ENCODE data around the gene PGC.

The PGC gene

GRCh38 chr6:41715795-41716515 lies 31.2 kb downstream of the PGC start:
- Histone ChIP-seq H3K27ac (peak overlapping the region; percentile 81), H3K4me1 (peaks cover 99% of the 10 kb centered on the region), H3K4me2 (peak overlapping the region; percentile 72), H3K9ac (peak overlapping the region; percentile 63), H3K4me3 (peak overlapping the region; percentile 5; the same call in 1 of the 2 replicates), H4K20me1 (peaks cover 62% of the 10 kb centered on the region), H3K36me3 (peaks cover 30% of the 10 kb centered on the region; the same call in 1 of the 2 replicates), H3K9me3 (no peaks in the 10 kb centered on the region), H3K27me3 (no peaks in the 10 kb centered on the region)
- no peak for TF ChIP-seq Cebpa-rat (IDR thresholded peaks at IDR 0.05)

- H3K36me3 ChIP-seq, result peaks cover 36% of the 10 kb centered on the region; the same call in 1 of the 2 replicates
- peaks cover 87% of the 10 kb centered on the region for H3K4me1 ChIP-seq
- peak overlapping the region; percentile 75 for H3K27ac ChIP-seq
- H3K4me2 ChIP-seq, result peak overlapping the region; percentile 72
- H4K20me1 ChIP-seq, result peaks cover 54% of the 10 kb centered on the region
- H3K9me3 ChIP-seq, result no peaks in the 10 kb centered on the region
- H3K4me3 ChIP-seq, result no peak overlapping the region
- no peak for TF ChIP-seq Cebpa-rat (IDR thresholded peaks at IDR 0.05)
- H3K27me3 ChIP-seq, result no peaks in the 10 kb centered on the region
- H3K9ac ChIP-seq, result peak overlapping the region; percentile 54
These were observed 32.5 kb downstream of the PGC start for GRCh38 chr6:41714556-41715273.

- peak overlapping the region; percentile 54; the same call in 1 of the 2 replicates for H3K9ac ChIP-seq
- no peaks in the 10 kb centered on the region for H3K27me3 ChIP-seq
- peaks cover 85% of the 10 kb centered on the region for H3K4me1 ChIP-seq
- peak overlapping the region; percentile 72 for H3K4me2 ChIP-seq
- no peak overlapping the region for H3K4me3 ChIP-seq
- H3K36me3 ChIP-seq, result peaks cover 28% of the 10 kb centered on the region; the same call in 1 of the 2 replicates
- H3K27ac ChIP-seq, result peak overlapping the region; percentile 75
- peaks cover 46% of the 10 kb centered on the region for H4K20me1 ChIP-seq
- TF ChIP-seq Cebpa-rat (IDR thresholded peaks at IDR 0.05), result no peak
- H3K9me3 ChIP-seq, result no peaks in the 10 kb centered on the region
These were observed 33.4 kb downstream of the PGC start for GRCh38 chr6:41713650-41714291.

GRCh38 chr6:41713159-41713649 lies 34.0 kb downstream of the PGC start:
- peaks cover 26% of the 10 kb centered on the region; the same call in 1 of the 2 replicates for H3K36me3 ChIP-seq
- H3K27ac ChIP-seq, result peak overlapping the region; percentile 75
- H3K4me2 ChIP-seq, result peak overlapping the region; percentile 72
- H4K20me1 ChIP-seq, result peaks cover 40% of the 10 kb centered on the region
- no peaks in the 10 kb centered on the region for H3K9me3 ChIP-seq
- no peak for TF ChIP-seq Cebpa-rat (IDR thresholded peaks at IDR 0.05)
- H3K27me3 ChIP-seq, result no peaks in the 10 kb centered on the region
- peak overlapping the region; percentile 45 for H3K9ac ChIP-seq
- peaks cover 85% of the 10 kb centered on the region for H3K4me1 ChIP-seq
- H3K4me3 ChIP-seq, result no peak overlapping the region

GRCh38 chr6:41712651-41713103 lies 34.5 kb downstream of the PGC start:
- H3K36me3 ChIP-seq, result peaks cover 26% of the 10 kb centered on the region; the same call in 1 of the 2 replicates
- no peaks in the 10 kb centered on the region for H3K27me3 ChIP-seq
- peak overlapping the region; percentile 72 for H3K4me2 ChIP-seq
- peaks cover 85% of the 10 kb centered on the region for H3K4me1 ChIP-seq
- peak overlapping the region; percentile 75 for H3K27ac ChIP-seq
- H4K20me1 ChIP-seq, result peaks cover 35% of the 10 kb centered on the region
- no peaks in the 10 kb centered on the region for H3K9me3 ChIP-seq
- no peak overlapping the region for H3K4me3 ChIP-seq
- TF ChIP-seq Cebpa-rat (IDR thresholded peaks at IDR 0.05), result peak; percentile 61
- peak overlapping the region; percentile 45 for H3K9ac ChIP-seq

GRCh38 chr6:41711323-41712038 lies 35.7 kb downstream of the PGC start:
- no peak for TF ChIP-seq Cebpa-rat (IDR thresholded peaks at IDR 0.05)
- H3K9me3 ChIP-seq, result no peaks in the 10 kb centered on the region
- no peak overlapping the region for H3K4me3 ChIP-seq
- peaks cover 26% of the 10 kb centered on the region; the same call in 1 of the 2 replicates for H3K36me3 ChIP-seq
- H3K4me2 ChIP-seq, result no peak overlapping the region
- peaks cover 85% of the 10 kb centered on the region for H3K4me1 ChIP-seq
- H3K9ac ChIP-seq, result no peak overlapping the region
- H3K27ac ChIP-seq, result peak overlapping the region; percentile 75
- peaks cover 23% of the 10 kb centered on the region for H4K20me1 ChIP-seq
- no peaks in the 10 kb centered on the region for H3K27me3 ChIP-seq

- Histone ChIP-seq H3K9me3 (no peaks in the 10 kb centered on the region), H3K4me3 (no peak overlapping the region), H3K36me3 (peaks cover 26% of the 10 kb centered on the region; the same call in 1 of the 2 replicates), H3K27ac (no peak overlapping the region), H3K27me3 (no peaks in the 10 kb centered on the region), H3K4me2 (peak overlapping the region; percentile 100), H3K4me1 (peaks cover 82% of the 10 kb centered on the region), H4K20me1 (peaks cover 12% of the 10 kb centered on the region; the same call in 1 of the 2 replicates), H3K9ac (no peak overlapping the region)
- TF ChIP-seq Cebpa-rat (IDR thresholded peaks at IDR 0.05), result no peak
These were observed 37.8 kb downstream of the PGC start for GRCh38 chr6:41709375-41709774.

- peaks cover 26% of the 10 kb centered on the region; the same call in 1 of the 2 replicates for H3K36me3 ChIP-seq
- peak overlapping the region; percentile 94; the same call in 1 of the 2 replicates for H3K9ac ChIP-seq
- H3K4me3 ChIP-seq, result no peak overlapping the region
- peaks cover 11% of the 10 kb centered on the region; the same call in 1 of the 2 replicates for H4K20me1 ChIP-seq
- H3K4me1 ChIP-seq, result peaks cover 82% of the 10 kb centered on the region
- TF ChIP-seq Cebpa-rat (IDR thresholded peaks at IDR 0.05), result no peak
- H3K9me3 ChIP-seq, result no peaks in the 10 kb centered on the region
- H3K4me2 ChIP-seq, result peak overlapping the region; percentile 100
- peak overlapping the region; percentile 97 for H3K27ac ChIP-seq
- no peaks in the 10 kb centered on the region for H3K27me3 ChIP-seq
These were observed 38.3 kb downstream of the PGC start for GRCh38 chr6:41708856-41709255.
